HepG2 (cell line): Measurements from ENCODE around the gene NEDD4L. TPM values are rescaled to one million over a fixed set of nuclear protein-coding genes. Genes with fewer than 3 reads are reported as not detected.

Experiments used
- ARNT2 ChIP-seq: sonication (generic); formaldehyde crosslinking; IDR thresholded peaks from 2 replicates; pipeline ENCODE4 v1.8.0; 2022; ENCODE audit warnings: mild to moderate bottlenecking, low read depth, missing genetic modification reagents, moderate library complexity
- CSRNP2 ChIP-seq: sonication (generic); formaldehyde crosslinking; conservative IDR thresholded peaks from 2 replicates; pipeline ENCODE4 v1.8.0; 2022; ENCODE audit warnings: low read depth, missing genetic modification reagents
- CTCF ChIP-seq: sonication (generic); formaldehyde crosslinking; IDR thresholded peaks from 2 replicates; pipeline ENCODE4 v1.5.0; 2020; ENCODE audit warnings: mild to moderate bottlenecking, missing genetic modification reagents, moderate library complexity
- KDM1A ChIP-seq: IDR thresholded peaks from 2 replicates; pipeline ENCODE4 v1.6.1; 2016; ENCODE audit warnings: missing compliant biosample characterization
- MEIS2 ChIP-seq: sonication (generic); formaldehyde crosslinking; IDR thresholded peaks from 2 replicates; pipeline ENCODE4 v1.9.0; 2021; ENCODE audit warnings: mild to moderate bottlenecking, missing genetic modification reagents
- MXD1 ChIP-seq: sonication (generic); formaldehyde crosslinking; IDR thresholded peaks from 2 replicates; pipeline ENCODE4 v1.4.0; 2020; ENCODE audit warnings: mild to moderate bottlenecking, missing genetic modification reagents
- MXI1 ChIP-seq: IDR thresholded peaks from 3 replicates; pipeline ENCODE4 v1.6.1; 2012; ENCODE audit warnings: low read depth, low read length, inconsistent platforms, borderline replicate concordance
- PRDM15 ChIP-seq: sonication (generic); formaldehyde crosslinking; IDR thresholded peaks from 2 replicates; pipeline ENCODE4 v1.4.0; 2020; ENCODE audit warnings: missing genetic modification reagents
- RXRB ChIP-seq: IDR thresholded peaks from 2 replicates; pipeline ENCODE4 v1.6.1; 2016; ENCODE audit warnings: borderline replicate concordance, missing genetic modification reagents, missing compliant biosample characterization
- TSC22D2 ChIP-seq: sonication (generic); formaldehyde crosslinking; IDR thresholded peaks from 2 replicates; pipeline ENCODE4 v1.5.1; 2020; ENCODE audit warnings: missing genetic modification reagents, mild to moderate bottlenecking, borderline replicate concordance
- ZBTB38 ChIP-seq: sonication (generic); formaldehyde crosslinking; IDR thresholded peaks from 2 replicates; pipeline ENCODE4 v1.5.1; 2020; ENCODE audit warnings: mild to moderate bottlenecking, missing genetic modification reagents
- ZFP62 ChIP-seq: sonication (generic); formaldehyde crosslinking; IDR thresholded peaks from 2 replicates; pipeline ENCODE4 v1.4.0; 2020; ENCODE audit warnings: missing genetic modification reagents
- ZNF256 ChIP-seq: sonication (generic); formaldehyde crosslinking; conservative IDR thresholded peaks from 2 replicates; pipeline ENCODE4 v1.4.0; 2020; ENCODE audit warnings: missing genetic modification reagents
- ZNF337 ChIP-seq: sonication (generic); formaldehyde crosslinking; IDR thresholded peaks from 2 replicates; pipeline ENCODE4 v1.5.1; 2020; ENCODE audit warnings: missing genetic modification reagents, low read depth, mild to moderate bottlenecking, borderline replicate concordance
- ZNF431 ChIP-seq: sonication (generic); formaldehyde crosslinking; IDR thresholded peaks from 2 replicates; pipeline ENCODE4 v1.9.0; 2022; ENCODE audit warnings: missing genetic modification reagents, low read depth, mild to moderate bottlenecking, borderline replicate concordance
- ZNF563 ChIP-seq: sonication (generic); formaldehyde crosslinking; IDR thresholded peaks from 2 replicates; pipeline ENCODE4 v1.8.0; 2022; ENCODE audit warnings: mild to moderate bottlenecking, moderate library complexity, missing genetic modification reagents
- ZNF569 ChIP-seq: sonication (generic); formaldehyde crosslinking; IDR thresholded peaks from 2 replicates; pipeline ENCODE4 v1.5.0; 2020; ENCODE audit warnings: mild to moderate bottlenecking, missing genetic modification reagents, moderate library complexity, borderline replicate concordance
- polyA plus RNA-seq, 8 experiments: library from polyadenylated mRNA; depleted of rRNA in 3 of 8; stranded (reverse) in 7 of 8; unstranded in 1 of 8; fragments of >200 nt; fragmentation: Illumina TruSeq in 4 of 8; extraction: Trizol in 4 of 8; gene quantifications; 2 replicates each; pipeline versions ENCODE4 v1.2.1 to v1.2.3, GENCODE V29; 2011 to 2016; ENCODE audit warnings: low read depth in 4 of 8, missing spikeins in 1 of 8, mixed read lengths in 1 of 8; ENCODE audit not compliant: insufficient read depth in 1 of 8
- total RNA-seq, 5 experiments: library from RNA; depleted of rRNA; stranded (reverse); fragments of >200 nt; fragmentation: Illumina TruSeq; extraction: Trizol; gene quantifications; 2 replicates each; pipeline ENCODE4 v1.2.3, GENCODE V29; 2016; ENCODE audit warnings: low read depth in 1 of 5
- TF ChIP-seq, protein P1 (sequence below): sonication (generic); formaldehyde crosslinking; conservative IDR thresholded peaks from 2 replicates; pipeline ENCODE4 v1.4.0; 2020; ENCODE audit warnings: missing genetic modification reagents

The NEDD4L gene
- total and polyA plus RNA-seq, 2 of the 13 experiments (the other 11 are each of a cell fraction or from before 2014, with no cell fraction given), result 168 to 390 TPM

DNA sequence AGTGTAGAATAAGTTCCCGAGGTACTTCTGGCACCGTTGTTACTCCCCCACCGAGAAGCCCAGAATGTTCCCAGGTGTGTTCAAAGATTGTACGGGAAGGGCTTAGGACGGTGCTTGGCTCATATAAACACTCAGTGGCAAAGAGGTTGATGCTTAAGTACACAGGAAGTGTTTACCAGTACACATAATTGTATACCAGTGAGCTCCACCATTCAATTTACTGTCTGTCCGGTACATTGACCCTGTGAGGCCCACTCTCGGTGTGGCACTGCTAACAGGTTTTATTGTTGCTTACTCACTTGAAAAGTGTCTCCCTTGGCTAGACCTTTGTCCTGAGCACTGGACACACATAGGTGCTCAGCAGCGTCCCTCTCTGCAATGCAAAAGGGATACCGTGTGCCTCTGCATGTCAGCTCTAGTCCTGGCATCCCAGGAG lies 191.0 kb downstream of the NEDD4L start (continued):
- TF ChIP-seq CTCF (CRISPR knock-in tag) (peak; percentile 21; the same call in 1 of the 2 replicates), PRDM15 (CRISPR knock-in tag) (no peak), ZNF569 (CRISPR knock-in tag) (no peak), CSRNP2 (no peak), MXI1 (no peak), ZNF431 (CRISPR knock-in tag) (no peak), ZNF563 (no peak), ZNF337 (no peak), MEIS2 (CRISPR knock-in tag) (no peak), MXD1 (no peak), TSC22D2 (CRISPR knock-in tag) (no peak), ZBTB38 (CRISPR knock-in tag) (no peak), ARNT2 (CRISPR knock-in tag) (no peak), ZNF256 (CRISPR knock-in tag) (no peak), RXRB (peak; percentile 59; the same call in 1 of the 2 replicates), KDM1A (CRISPR knock-in tag) (no peak), ZFP62 (CRISPR knock-in tag) (no peak)
- TF ChIP-seq, protein P1, sequence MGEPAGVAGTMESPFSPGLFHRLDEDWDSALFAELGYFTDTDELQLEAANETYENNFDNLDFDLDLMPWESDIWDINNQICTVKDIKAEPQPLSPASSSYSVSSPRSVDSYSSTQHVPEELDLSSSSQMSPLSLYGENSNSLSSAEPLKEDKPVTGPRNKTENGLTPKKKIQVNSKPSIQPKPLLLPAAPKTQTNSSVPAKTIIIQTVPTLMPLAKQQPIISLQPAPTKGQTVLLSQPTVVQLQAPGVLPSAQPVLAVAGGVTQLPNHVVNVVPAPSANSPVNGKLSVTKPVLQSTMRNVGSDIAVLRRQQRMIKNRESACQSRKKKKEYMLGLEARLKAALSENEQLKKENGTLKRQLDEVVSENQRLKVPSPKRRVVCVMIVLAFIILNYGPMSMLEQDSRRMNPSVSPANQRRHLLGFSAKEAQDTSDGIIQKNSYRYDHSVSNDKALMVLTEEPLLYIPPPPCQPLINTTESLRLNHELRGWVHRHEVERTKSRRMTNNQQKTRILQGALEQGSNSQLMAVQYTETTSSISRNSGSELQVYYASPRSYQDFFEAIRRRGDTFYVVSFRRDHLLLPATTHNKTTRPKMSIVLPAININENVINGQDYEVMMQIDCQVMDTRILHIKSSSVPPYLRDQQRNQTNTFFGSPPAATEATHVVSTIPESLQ (CRISPR knock-in tag), result no peak
